IgD-negative memory B cell (primary cell): ENCODE results near the gene MPIG6B. TPM values are rescaled to one million over a fixed set of nuclear protein-coding genes. Genes with fewer than 3 reads are reported as not detected.
A peak's percentile ranks its signal among the peaks of the same experiment; 100 is the strongest.

ENCODE experiments used
- H3K27ac Mint-ChIP-seq, 3 donors: one replicate each; pipeline ENCODE4 v1.8.0; 2020 to 2022; ENCODE audit warnings: mild to moderate bottlenecking in 3 of 3, mixed read lengths in 3 of 3, moderate library complexity in 1 of 3
- H3K27me3 Mint-ChIP-seq: one replicate; pipeline ENCODE4 v1.8.0; 2021; ENCODE audit warnings: mixed read lengths
- H3K36me3 Mint-ChIP-seq: one replicate; pipeline ENCODE4 v1.8.0; 2020; ENCODE audit warnings: mild to moderate bottlenecking, mixed read lengths
- H3K4me1 Mint-ChIP-seq, 3 donors: one replicate each; pipeline ENCODE4 v1.8.0; 2020 to 2022; ENCODE audit warnings: mixed read lengths in 3 of 3, mild to moderate bottlenecking in 1 of 3
- H3K4me3 Mint-ChIP-seq, 4 donors: one replicate each; pipeline ENCODE4 v1.8.0; 2020 to 2022; ENCODE audit warnings: mild to moderate bottlenecking in 4 of 4, mixed read lengths in 4 of 4, moderate library complexity in 3 of 4
- H3K9me3 Mint-ChIP-seq, 3 donors: one replicate each; pipeline ENCODE4 v1.8.0; 2020 to 2021; ENCODE audit warnings: mixed read lengths in 3 of 3, mild to moderate bottlenecking in 1 of 3
- polyA plus RNA-seq: library from polyadenylated mRNA; unstranded; fragments of 300-500 nt; fragmentation: Illumina TruSeq; gene quantifications from one replicate; pipeline ENCODE4 v1.2.3, GENCODE V29; 2021

Gene MPIG6B
- polyA plus RNA-seq, 1 donor from 2014 or later = 1.8 TPM

DNA sequence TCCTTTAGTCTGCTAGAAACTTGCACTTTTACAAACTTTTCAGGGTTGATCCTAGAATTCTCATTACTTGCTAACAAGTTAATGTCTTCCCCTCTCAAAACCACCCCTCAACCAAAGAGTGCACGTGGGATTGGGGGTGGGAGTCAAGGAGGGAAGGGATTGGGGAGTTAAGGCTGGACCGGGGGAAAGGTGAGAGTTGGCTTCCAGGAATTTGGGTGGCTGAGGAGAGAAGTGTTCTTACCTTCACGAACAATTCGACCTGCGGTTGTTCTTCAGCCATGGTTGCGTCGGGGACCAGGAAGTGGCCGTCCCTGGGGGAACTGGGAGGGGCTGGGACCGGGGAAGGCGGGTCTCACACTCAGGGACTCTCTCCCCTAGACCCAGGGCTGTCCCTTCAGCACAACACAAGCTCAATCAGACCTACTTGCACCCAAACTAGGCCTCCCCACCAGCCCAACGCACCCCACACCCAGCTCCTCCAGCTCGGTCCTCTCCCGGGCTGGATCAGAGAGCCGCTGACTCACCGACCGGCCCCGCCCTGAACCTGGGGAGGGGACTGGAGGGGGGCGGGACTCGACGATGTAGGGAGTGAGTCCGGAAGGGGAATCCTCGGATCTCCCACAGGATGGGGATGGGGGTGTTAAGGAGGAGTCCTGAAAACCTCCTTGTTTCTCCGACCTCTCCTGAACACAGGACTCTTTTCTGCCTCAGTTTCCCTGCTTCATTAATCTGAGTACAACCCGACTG is 13.0 kb downstream of the MPIG6B start, which contains the start of gene CLIC1:
CLIC1 (minus strand) TSS at position 510 of the 747 bp plus-strand sequence; CDS start at position 280, 230 bp downstream.
- Mint-ChIP-seq H3K4me3 (peak within 1 kb of the TSS; percentile 93 to 99 (median 98)), H3K27ac (peak within 1 kb of the TSS; percentile 93 to 98 (median 95)), H3K27me3 (no peaks in the 10 kb centered on the region), H3K4me1 (peaks cover 32 to 48% (median 43%) of the 10 kb centered on the region in 3 donors), H3K9me3 (no peaks in the 10 kb centered on the region), H3K36me3 (peaks cover 3% of the 10 kb centered on the region)

DNA sequence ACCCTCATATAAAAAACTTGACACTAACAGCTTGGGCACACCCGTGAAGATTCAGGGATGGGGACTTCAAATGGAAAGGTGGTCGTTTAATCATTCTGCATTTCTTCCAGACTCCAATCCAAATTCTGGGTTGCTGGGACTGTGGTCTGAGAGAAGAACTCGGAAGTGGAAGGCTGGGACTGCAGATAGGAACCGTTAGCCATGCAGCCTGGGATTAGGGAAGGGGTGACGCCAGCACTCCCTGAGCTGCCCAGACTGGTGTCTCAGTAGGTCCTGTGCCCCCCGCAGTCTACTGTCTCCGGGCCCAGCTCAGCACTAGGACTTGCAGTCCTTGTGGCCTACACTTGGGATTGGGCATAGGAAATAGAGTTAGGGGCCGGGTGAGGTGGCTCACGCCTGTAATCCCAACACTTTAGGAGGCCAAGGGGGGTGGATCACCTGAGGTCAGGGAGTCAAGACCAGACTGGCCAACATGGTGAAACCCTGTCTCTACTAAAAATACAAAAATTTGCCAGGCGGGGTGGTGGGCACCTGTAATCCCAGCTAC is 13.7 kb downstream of the MPIG6B start:
- H3K27me3 Mint-ChIP-seq = no peaks in the 10 kb centered on the region
- H3K9me3 Mint-ChIP-seq = no peaks in the 10 kb centered on the region
- H3K4me3 Mint-ChIP-seq = peak overlapping the region; percentile 93 to 99 (median 98)
- H3K36me3 Mint-ChIP-seq = peaks cover 3% of the 10 kb centered on the region
- H3K27ac Mint-ChIP-seq = peak overlapping the region; percentile 0 to 95 (median 93)
- peaks cover 32 to 48% (median 45%) of the 10 kb centered on the region in 3 donors for H3K4me1 Mint-ChIP-seq

DNA sequence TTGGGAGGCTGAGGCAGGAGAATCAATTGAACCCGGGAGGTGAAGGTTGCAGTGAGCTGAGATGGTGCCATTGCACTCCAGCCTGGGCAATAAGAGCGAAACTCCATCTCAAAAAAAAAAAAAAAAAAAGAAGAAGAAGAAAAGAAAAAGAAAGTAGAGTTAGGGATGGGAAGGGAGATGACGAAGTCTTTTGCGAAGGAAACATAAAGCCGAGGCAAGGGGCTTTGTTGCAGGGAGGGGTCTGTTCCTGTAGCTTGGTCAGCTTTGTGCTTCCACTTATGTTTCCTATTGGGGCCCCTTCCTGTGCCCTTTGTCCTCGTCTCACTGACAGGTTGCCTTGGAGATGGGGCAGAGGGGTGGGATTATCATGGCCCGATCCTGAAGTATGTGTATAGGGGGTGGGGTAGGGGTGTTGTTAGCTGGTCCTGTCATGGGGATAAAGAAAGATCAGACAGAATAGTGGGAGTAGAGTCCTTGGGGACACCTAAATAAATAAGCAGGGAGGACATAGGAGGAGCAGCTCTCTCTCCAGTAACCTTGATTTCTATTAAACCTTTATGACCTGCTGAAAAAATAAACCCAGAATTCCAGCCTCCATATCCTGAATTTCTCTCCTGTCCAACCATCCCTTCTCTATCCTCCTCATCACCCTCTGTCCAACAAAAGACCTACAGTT is 14.3 kb downstream of the MPIG6B start:
- H3K27me3 Mint-ChIP-seq = no peaks in the 10 kb centered on the region
- peaks cover 32 to 46% (median 46%) of the 10 kb centered on the region in 3 donors for H3K4me1 Mint-ChIP-seq
- H3K9me3 Mint-ChIP-seq = no peaks in the 10 kb centered on the region
- H3K27ac Mint-ChIP-seq = peak overlapping the region; percentile 52 to 95 (median 93)
- peak overlapping the region; percentile 93 to 99 (median 98) for H3K4me3 Mint-ChIP-seq
- H3K36me3 Mint-ChIP-seq = peaks cover 3% of the 10 kb centered on the region

DNA sequence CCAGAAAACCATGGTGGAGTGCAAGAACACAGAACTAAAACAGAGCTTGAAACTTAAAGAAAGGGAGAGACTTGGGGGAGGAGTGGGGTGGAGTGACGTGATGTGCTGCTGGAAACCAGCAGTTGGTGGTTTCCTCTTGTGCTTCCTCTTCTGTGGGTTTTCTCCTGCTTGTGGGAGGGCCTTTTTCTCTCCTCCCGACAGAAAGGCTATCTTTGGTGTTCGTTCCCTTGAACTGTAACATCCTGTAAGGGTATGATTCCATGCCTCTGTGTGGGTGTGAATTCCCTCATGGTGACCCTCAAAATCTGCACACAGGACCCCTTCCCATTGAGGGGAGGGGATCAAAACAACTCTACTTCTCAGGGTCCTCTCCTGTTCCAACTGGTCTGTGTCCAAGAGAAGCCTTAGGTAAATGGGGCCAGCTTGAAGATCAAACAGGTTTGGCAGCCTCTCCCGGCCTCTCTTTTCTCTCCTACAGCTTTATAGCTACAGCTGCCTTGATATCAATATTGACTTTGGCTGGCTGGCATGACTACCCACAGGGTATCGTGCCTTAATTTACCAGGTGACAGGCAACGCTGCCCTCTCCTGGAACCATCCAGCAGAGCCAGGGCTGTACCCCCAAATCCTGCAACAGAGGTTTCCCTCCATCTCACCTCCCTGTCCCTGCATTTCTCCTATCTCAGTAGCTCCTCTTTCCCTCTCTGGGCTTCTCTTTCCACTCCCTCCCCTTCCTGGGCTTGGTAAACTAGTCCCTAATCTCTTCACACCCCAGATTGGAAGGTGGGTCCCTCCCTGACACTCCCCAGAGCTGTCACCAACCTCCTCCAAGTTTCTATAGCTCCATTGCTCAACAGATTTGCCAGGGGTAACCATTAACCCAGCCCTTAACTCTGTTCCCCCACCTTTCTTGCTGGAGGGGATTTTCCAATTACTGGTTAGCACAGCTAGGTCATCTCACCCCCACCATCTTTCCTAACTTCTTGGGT is 15.1 kb downstream of the MPIG6B start:
- H3K4me3 Mint-ChIP-seq = peak overlapping the region; percentile 93 to 99 (median 98)
- H3K27ac Mint-ChIP-seq = peak overlapping the region; percentile 52 to 95 (median 93)
- no peaks in the 10 kb centered on the region for H3K27me3 Mint-ChIP-seq
- no peaks in the 10 kb centered on the region for H3K36me3 Mint-ChIP-seq
- peaks cover 32 to 48% (median 43%) of the 10 kb centered on the region in 3 donors for H3K4me1 Mint-ChIP-seq
- H3K9me3 Mint-ChIP-seq = no peaks in the 10 kb centered on the region

DNA sequence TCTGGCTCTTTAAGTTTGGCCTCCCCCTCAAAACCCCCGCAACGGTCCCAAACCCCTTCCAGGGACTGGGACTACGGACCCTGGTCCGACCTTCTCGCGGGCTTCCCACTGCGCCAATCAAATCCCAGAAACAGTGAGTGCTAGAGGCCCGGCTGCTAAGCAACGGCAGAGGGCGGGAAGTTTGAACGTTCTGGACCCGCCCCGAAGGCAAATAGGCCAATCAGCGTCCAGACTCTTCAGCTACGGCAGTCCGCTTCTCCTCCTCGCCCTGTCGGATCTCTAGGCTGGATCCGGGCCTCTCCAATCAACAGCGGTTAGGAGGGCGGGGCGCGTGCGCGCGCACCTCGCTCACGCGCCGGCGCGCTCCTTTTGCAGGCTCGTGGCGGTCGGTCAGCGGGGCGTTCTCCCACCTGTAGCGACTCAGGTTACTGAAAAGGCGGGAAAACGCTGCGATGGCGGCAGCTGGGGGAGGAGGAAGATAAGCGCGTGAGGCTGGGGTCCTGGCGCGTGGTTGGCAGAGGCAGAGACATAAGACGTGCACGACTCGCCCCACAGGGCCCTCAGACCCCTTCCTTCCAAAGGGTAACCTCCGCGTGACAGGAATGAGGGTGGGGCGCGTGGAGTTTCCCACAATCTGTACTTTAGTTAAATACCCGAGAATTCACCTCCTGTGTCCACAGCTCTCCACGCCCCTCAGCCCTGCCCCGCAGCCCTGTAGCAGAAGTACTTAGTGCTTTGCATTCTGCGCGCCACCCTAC is 16.6 kb downstream of the MPIG6B start, which contains the start of gene MSH5:
MSH5 (plus strand) TSS at position 367 of the 758 bp plus-strand sequence. CDS start 462 bp downstream, outside the sequence.
- Mint-ChIP-seq H3K9me3 (no peaks in the 10 kb centered on the region), H3K27me3 (no peaks in the 10 kb centered on the region), H3K36me3 (no peaks in the 10 kb centered on the region), H3K27ac (peak within 1 kb of the TSS; percentile 52 to 96 (median 93)), H3K4me3 (peak within 1 kb of the TSS; percentile 93 to 99 (median 96)), H3K4me1 (peaks cover 32 to 39% (median 34%) of the 10 kb centered on the region in 3 donors)

DNA sequence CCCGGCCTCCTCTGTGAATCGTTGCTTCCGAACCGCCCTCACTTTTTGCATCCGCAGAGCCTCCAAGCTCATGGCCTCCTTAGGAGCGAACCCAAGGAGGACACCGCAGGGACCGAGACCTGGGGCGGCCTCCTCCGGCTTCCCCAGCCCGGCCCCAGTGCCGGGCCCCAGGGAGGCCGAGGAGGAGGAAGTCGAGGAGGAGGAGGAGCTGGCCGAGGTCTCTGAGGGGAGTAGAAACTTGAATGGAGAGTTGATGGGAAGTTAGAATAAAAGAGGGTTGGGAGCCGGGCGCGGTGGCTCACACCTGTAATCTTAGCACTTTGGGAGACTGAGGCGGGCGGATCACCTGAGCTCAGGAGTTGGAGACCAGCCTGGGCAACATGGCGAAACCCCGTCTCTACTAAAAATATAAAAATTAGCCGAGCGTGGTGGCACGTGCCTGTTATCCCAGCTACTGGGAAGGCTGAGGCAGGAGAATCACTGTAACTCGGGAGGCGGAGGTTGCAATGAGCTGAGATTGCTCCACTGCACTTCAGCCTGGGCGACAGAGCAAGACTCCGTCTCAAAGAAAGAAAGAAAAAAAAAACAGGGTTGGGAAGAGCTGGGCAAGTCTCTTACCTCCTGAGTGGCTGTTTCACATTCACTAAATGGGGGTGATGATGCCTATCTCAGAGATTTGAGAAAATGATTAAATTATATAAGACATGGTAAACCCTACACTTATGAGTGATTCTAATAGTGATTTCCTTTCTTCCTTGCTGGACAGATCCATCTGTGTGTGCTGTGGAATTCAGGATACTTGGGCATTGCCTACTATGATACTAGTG is 17.4 kb downstream of the MPIG6B start:
- Mint-ChIP-seq H3K27ac (peak overlapping the region; percentile 52 to 96 (median 93)), H3K4me3 (peak overlapping the region; percentile 93 to 98 (median 95)), H3K9me3 (no peaks in the 10 kb centered on the region), H3K36me3 (no peaks in the 10 kb centered on the region), H3K27me3 (no peaks in the 10 kb centered on the region), H3K4me1 (peaks cover 32 to 39% (median 34%) of the 10 kb centered on the region in 3 donors)

DNA sequence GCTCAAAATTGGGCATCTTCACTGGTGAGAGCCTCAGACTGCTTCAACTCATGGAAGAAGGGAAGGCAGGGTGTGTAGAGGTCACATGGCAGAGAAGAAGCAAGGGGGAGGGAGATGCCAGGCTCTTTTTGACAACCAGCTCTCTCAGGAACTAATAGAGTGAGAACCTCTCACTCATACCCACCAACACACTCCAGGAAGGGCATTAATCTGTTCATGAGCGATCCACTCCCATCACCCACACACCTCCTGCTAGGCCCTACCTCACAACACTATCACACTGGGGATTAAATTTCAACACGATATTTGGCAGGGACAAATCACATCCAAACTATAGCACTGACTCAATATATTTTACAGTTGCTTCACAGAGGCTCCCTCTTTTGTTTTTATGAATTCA is 18.6 kb downstream of the MPIG6B start:
- Mint-ChIP-seq H3K27me3 (no peaks in the 10 kb centered on the region), H3K9me3 (no peaks in the 10 kb centered on the region), H3K4me3 (peak overlapping the region in 2 of 4 donors; percentile 67 to 71), H3K4me1 (peaks cover 29 to 37% (median 31%) of the 10 kb centered on the region in 3 donors), H3K36me3 (no peaks in the 10 kb centered on the region), H3K27ac (no peak overlapping the region)

DNA sequence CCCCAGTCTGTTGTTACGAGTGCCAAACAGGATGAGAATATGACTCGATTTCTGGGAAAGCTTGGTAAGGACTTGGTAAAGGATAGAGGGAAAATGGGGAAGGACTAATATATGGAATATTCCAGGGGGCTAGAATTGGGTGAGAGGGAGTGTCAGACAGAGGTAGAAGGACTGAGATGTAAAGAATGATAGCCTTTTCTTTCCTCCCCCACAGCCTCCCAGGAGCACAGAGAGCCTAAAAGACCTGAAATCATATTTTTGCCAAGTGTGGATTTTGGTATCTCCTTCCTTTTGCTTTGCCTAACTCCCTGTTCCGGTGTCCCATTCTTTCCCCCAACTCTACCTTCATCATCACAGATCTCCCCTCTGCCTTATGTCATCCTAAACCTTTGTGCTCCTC is 19.7 kb downstream of the MPIG6B start:
- Mint-ChIP-seq H3K4me3 (peak overlapping the region in 3 of 4 donors; percentile 25 to 30 (median 25)), H3K9me3 (no peaks in the 10 kb centered on the region), H3K27ac (peak overlapping the region in 1 of 3 donors; percentile 56), H3K27me3 (no peaks in the 10 kb centered on the region), H3K4me1 (peaks cover 19 to 26% (median 23%) of the 10 kb centered on the region in 3 donors), H3K36me3 (no peaks in the 10 kb centered on the region)

GRCh38 chr6:31744422-31744821 is 21.2 kb downstream of the MPIG6B start:
- Mint-ChIP-seq H3K4me3 (peak overlapping the region in 1 of 4 donors; percentile 52), H3K4me1 (peaks cover 6 to 10% (median 8%) of the 10 kb centered on the region in 3 donors), H3K27me3 (no peaks in the 10 kb centered on the region), H3K27ac (peak overlapping the region in 1 of 3 donors; percentile 79), H3K9me3 (no peaks in the 10 kb centered on the region), H3K36me3 (no peaks in the 10 kb centered on the region)

- Mint-ChIP-seq H3K27me3 (no peaks in the 10 kb centered on the region), H3K27ac (no peak overlapping the region), H3K4me1 (no peaks in the 10 kb centered on the region), H3K4me3 (no peak overlapping the region), H3K36me3 (peaks cover 2% of the 10 kb centered on the region), H3K9me3 (no peaks in the 10 kb centered on the region)
These were observed 26.3 kb downstream of the MPIG6B start for GRCh38 chr6:31749301-31750036.

DNA sequence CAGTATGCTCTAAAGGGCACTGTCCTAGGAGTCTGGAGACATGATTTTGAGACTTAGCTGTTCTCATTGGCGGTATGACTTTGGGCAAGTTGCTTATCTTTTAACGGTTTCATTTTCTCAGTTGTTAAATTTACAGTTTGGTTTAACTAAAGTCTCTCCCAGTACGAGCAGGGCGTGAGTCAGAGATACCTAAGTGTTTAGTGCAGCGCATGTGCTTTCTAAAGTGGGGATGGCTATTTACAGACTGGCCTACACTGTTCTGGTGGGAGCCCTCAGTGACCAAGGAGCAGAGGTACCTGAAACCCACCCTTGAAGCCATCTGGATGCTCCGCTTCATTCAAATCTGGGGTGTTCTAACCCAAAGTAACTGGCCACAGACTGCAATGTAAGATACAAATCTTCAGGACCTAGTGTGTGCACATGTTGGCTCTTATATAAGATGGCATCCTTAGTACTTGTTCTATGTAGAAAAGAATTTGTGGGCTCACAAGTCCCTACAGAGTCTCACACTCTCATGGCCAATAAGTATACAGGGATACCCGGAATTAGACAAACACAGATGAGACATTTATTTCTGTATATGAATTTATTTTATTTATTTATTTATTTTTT is 27.3 kb downstream of the MPIG6B start:
- Mint-ChIP-seq H3K9me3 (no peaks in the 10 kb centered on the region), H3K4me3 (no peak overlapping the region), H3K27ac (no peak overlapping the region), H3K36me3 (peaks cover 2% of the 10 kb centered on the region), H3K4me1 (no peaks in the 10 kb centered on the region), H3K27me3 (no peaks in the 10 kb centered on the region)

DNA sequence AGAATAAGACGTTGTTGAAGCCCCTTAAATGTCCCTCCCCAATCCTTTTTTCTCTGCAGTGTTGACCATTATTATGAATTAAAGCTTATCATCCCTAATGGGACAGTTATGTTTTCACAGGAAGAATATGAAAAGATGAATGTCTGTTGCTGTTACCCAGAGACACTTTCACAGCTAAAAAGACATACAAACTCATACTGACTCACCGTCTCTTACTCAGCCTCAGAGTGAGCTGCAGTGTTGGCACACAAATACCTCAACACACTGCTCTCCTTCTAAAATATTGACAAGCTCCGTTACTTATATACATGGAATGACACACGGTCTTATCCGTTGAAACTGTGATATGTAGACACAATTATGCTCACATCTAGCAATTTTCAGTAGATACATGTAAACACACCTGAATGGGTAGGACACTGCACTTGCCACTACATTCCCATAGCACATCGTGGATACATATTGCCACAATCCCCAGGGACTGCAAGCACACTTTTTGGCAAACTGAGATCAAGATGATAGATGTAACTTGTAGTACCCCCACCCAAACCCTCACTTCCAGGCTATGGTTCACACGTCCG is 29.7 kb downstream of the MPIG6B start:
- Mint-ChIP-seq H3K9me3 (no peaks in the 10 kb centered on the region), H3K4me1 (peaks cover 0 to under 1% (median 0%) of the 10 kb centered on the region in 3 donors), H3K27ac (no peak overlapping the region), H3K27me3 (no peaks in the 10 kb centered on the region), H3K36me3 (peaks cover 4% of the 10 kb centered on the region), H3K4me3 (no peak overlapping the region)
